Lower lobe of right lung (tissue), 2 donors: ENCODE results near the gene MEIOSIN. TPM values are rescaled to one million over a fixed set of nuclear protein-coding genes. Genes with fewer than 3 reads are reported as not detected.
"Not testable (repeated sequence)": the region's sequence is repeated elsewhere in the genome, so short reads cannot be mapped to it uniquely, and the experiment has no call there.

ENCODE experiments used
- ATAC-seq, 2 donors: fragments of 200-7000 bp; cut with Tn5 transposase; one replicate each; pipeline ENCODE4 v1.9.1; 2020 to 2022; ENCODE audit warnings: mild to moderate bottlenecking in 2 of 2, moderate library complexity in 2 of 2
- DNase-seq: peaks from one replicate; pipeline ENCODE4 v3.0.0-alpha.2; 2020
- H3K27ac ChIP-seq: fragments of 200-600 bp; one replicate; pipeline ENCODE4 v1.8.0; 2022
- H3K27me3 ChIP-seq: fragments of 200-600 bp; one replicate; pipeline ENCODE4 v1.8.0; 2022; ENCODE audit warnings: low read depth
- H3K36me3 ChIP-seq: fragments of 200-600 bp; one replicate; pipeline ENCODE4 v1.8.0; 2022; ENCODE audit warnings: mild to moderate bottlenecking
- H3K4me1 ChIP-seq: fragments of 200-600 bp; one replicate; pipeline ENCODE4 v1.8.0; 2022
- H3K4me3 ChIP-seq: fragments of 200-600 bp; one replicate; pipeline ENCODE4 v1.8.0; 2022; ENCODE audit warnings: mild to moderate bottlenecking
- H3K9me3 ChIP-seq: fragments of 200-600 bp; one replicate; pipeline ENCODE4 v1.8.0; 2022
- CTCF ChIP-seq: fragments of 200-600 bp; IDR thresholded peaks from one replicate; pipeline ENCODE4 v1.8.0; 2022; ENCODE audit warnings: antibody characterized with exemption, mild to moderate bottlenecking
- intact Hi-C: fragments of 100-400 bp; cut with DNase I; formaldehyde crosslinking; loops from one replicate; pipeline ENCODE4 v1.11.0; 2022
- long read RNA-seq: library from polyadenylated mRNA; unstranded; transcript quantifications from one replicate; pipeline ENCODE4 v2.0.0, GENCODE V29; 2021
- total RNA-seq: library from RNA; stranded (reverse); fragmentation: NEBNext Ultra II Directional; extraction: Animal tissue kit (Norgen Biotek cat#: 25700); gene quantifications from one replicate; pipeline ENCODE4 v1.2.1, GENCODE V29; 2021
- donor health status: DM: no; HTN: yes; CAD: no; lungs with severe emphysema.

Gene MEIOSIN
- not detected for total RNA-seq
- long read RNA-seq = 0 reads

GRCh38 chr19:45733160-45733810 is at the start of gene MEIOSIN:
Gene MEIOSIN (plus strand): TSS chr19:45733439. CDS start chr19:45735377, 1,938 bp downstream.
- intact Hi-C loops = no loop called here

GRCh38 chr19:45685045-45685444 is 48.2 kb upstream of the MEIOSIN start:
- H3K4me3 ChIP-seq, H3K9me3 ChIP-seq, ATAC-seq, intact Hi-C loops, DNase-seq, H3K27ac ChIP-seq, H3K27me3 ChIP-seq: not testable (repeated sequence)
- Histone ChIP-seq H3K36me3 (peaks cover 44% of the 10 kb centered on the region), H3K4me1 (peaks cover 13% of the 10 kb centered on the region)

More at GRCh38 chr19:45733160-45733810, at the start of gene MEIOSIN:
- Histone ChIP-seq H3K4me1 (peaks cover 18% of the 10 kb centered on the region), H3K27ac (no peak within 1 kb of the TSS), H3K36me3 (no peaks in the 10 kb centered on the region), H3K4me3 (no peak within 1 kb of the TSS), H3K27me3 (no peaks in the 10 kb centered on the region), H3K9me3 (no peaks in the 10 kb centered on the region)
- no peak for ATAC-seq
- no peak for TF ChIP-seq CTCF
- peak; percentile 50 for DNase-seq

- intact Hi-C loops = no loop called here
- no peak for ATAC-seq
- Histone ChIP-seq H3K4me3 (no peak overlapping the region), H3K9me3 (no peaks in the 10 kb centered on the region), H3K27ac (no peak overlapping the region), H3K36me3 (peaks cover 44% of the 10 kb centered on the region), H3K4me1 (peaks cover 12% of the 10 kb centered on the region), H3K27me3 (no peaks in the 10 kb centered on the region)
- no peak for DNase-seq
- TF ChIP-seq CTCF = no peak
Measured at GRCh38 chr19:45687599-45687998, 45.6 kb upstream of the MEIOSIN start.

GRCh38 chr19:45691516-45692186 is 41.6 kb upstream of the MEIOSIN start, which contains the start of gene SNRPD2:
Gene SNRPD2 (minus strand): TSS chr19:45691953. CDS start chr19:45691888, 65 bp downstream.
- intact Hi-C loops = no loop called here
- DNase-seq (peak; percentile 93), ATAC-seq (peak; percentile 87 to 90)
- H3K4me3 ChIP-seq = peak within 1 kb of the TSS; percentile 95
- H3K4me1 ChIP-seq = peaks cover 22% of the 10 kb centered on the region
- H3K27me3 ChIP-seq = no peaks in the 10 kb centered on the region
- no peaks in the 10 kb centered on the region for H3K9me3 ChIP-seq
- peaks cover 35% of the 10 kb centered on the region for H3K36me3 ChIP-seq
- TF ChIP-seq CTCF = no peak
- peak within 1 kb of the TSS; percentile 91 for H3K27ac ChIP-seq

GRCh38 chr19:45692187-45693105 is 40.8 kb upstream of the MEIOSIN start, which contains the start of gene QPCTL:
Gene QPCTL (plus strand): TSS chr19:45692666. CDS start chr19:45692704, 38 bp downstream.
- peak within 1 kb of the TSS; percentile 95 for H3K4me3 ChIP-seq
- H3K9me3 ChIP-seq = no peaks in the 10 kb centered on the region
- DNase-seq (peak; percentile 98), ATAC-seq (peak; percentile 96 to 97)
- H3K27me3 ChIP-seq = no peaks in the 10 kb centered on the region
- peaks cover 27% of the 10 kb centered on the region for H3K36me3 ChIP-seq
- TF ChIP-seq CTCF = no peak
- intact Hi-C loops = no loop called here
- peaks cover 22% of the 10 kb centered on the region for H3K4me1 ChIP-seq
- peak within 1 kb of the TSS; percentile 91 for H3K27ac ChIP-seq
